Neural cell (in vitro differentiated cells): ENCODE results near the gene PPP2R2D. TPM values are rescaled to one million over a fixed set of nuclear protein-coding genes. Genes with fewer than 3 reads are reported as not detected.

Experiments used
- H2AFZ ChIP-seq: fragments of 200-600, 300-800 bp; sonication (generic), shearing (Covaris generic); 2 replicates; pipeline ENCODE4 v1.6.0; 2014; ENCODE audit warnings: low read depth, mild to moderate bottlenecking, antibody characterized with exemption, low read length, moderate library complexity
- H3F3A ChIP-seq: fragments of 200-600 bp; shearing (Covaris generic); 2 replicates; pipeline ENCODE4 v1.6.1; 2016; ENCODE audit warnings: mild to moderate bottlenecking, moderate library complexity, mixed read lengths, antibody characterized with exemption, low read length; ENCODE audit not compliant: insufficient read depth, poor library complexity, severe bottlenecking
- H3K27ac ChIP-seq: fragments of 200-600, 300-800 bp; sonication (generic), shearing (Covaris generic); 2 replicates; pipeline ENCODE4 v1.5.1; 2014; ENCODE audit warnings: mild to moderate bottlenecking, low read length, moderate library complexity
- H3K27me3 ChIP-seq: fragments of 300-800, 200-600 bp; sonication (generic), shearing (Covaris generic); 2 replicates; pipeline ENCODE4 v1.6.0; 2014; ENCODE audit warnings: mild to moderate bottlenecking, low read depth, low read length, moderate library complexity; ENCODE audit not compliant: insufficient read depth
- H3K36me3 ChIP-seq: fragments of 300-800, 200-600 bp; sonication (generic), shearing (Covaris generic); 2 replicates; pipeline ENCODE4 v1.5.1; 2014; ENCODE audit warnings: mild to moderate bottlenecking, antibody characterized with exemption, low read length, moderate library complexity; ENCODE audit not compliant: insufficient read depth
- H3K4me2 ChIP-seq: fragments of 300-800, 200-600 bp; sonication (generic), shearing (Covaris generic); 2 replicates; pipeline ENCODE4 v1.6.0; 2014; ENCODE audit warnings: mild to moderate bottlenecking, low read length
- H3K4me3 ChIP-seq: fragments of 300-800, 200-600 bp; sonication (generic), shearing (Covaris generic); 2 replicates; pipeline ENCODE4 v1.5.1; 2014; ENCODE audit warnings: mild to moderate bottlenecking, low read length, moderate library complexity
- H3K79me2 ChIP-seq: fragments of 200-600 bp; shearing (Covaris generic); replicated peaks from 2 replicates; pipeline ENCODE4 v1.6.0; 2014; ENCODE audit warnings: mild to moderate bottlenecking, low read length, moderate library complexity; ENCODE audit not compliant: insufficient read depth
- H3K9ac ChIP-seq: fragments of 300-800, 200-600 bp; sonication (generic), shearing (Covaris generic); 2 replicates; pipeline ENCODE4 v1.6.1; 2016; ENCODE audit warnings: mild to moderate bottlenecking, low read length, mixed read lengths
- H3K9me2 ChIP-seq: fragments of 200-600 bp; shearing (Covaris generic); 2 replicates; pipeline ENCODE4 v1.6.1; 2016; ENCODE audit warnings: mild to moderate bottlenecking, low read length, mixed read lengths; ENCODE audit not compliant: insufficient read depth
- H3K9me3 ChIP-seq: fragments of 200-600, 300-800 bp; sonication (generic), shearing (Covaris generic); 2 replicates; pipeline ENCODE4 v1.6.1; 2016; ENCODE audit warnings: mild to moderate bottlenecking, mixed run types, low read length, moderate library complexity, mixed read lengths
- H4K20me1 ChIP-seq: fragments of 200-600 bp; shearing (Covaris generic); 2 replicates; pipeline ENCODE4 v1.6.1; 2016; ENCODE audit warnings: mild to moderate bottlenecking, mixed run types; ENCODE audit not compliant: insufficient read depth
- EP300 ChIP-seq: fragments of 450-650 bp; conservative IDR thresholded peaks from 2 replicates; pipeline ENCODE4 v1.6.1; 2014; ENCODE audit warnings: antibody characterized with exemption, mild to moderate bottlenecking, moderate library complexity; ENCODE audit not compliant: poor library complexity, severe bottlenecking
- EZH2 ChIP-seq: fragments of 200-600, 300-800 bp; shearing (Covaris generic), sonication (generic); IDR thresholded peaks from 2 replicates; pipeline ENCODE4 v1.6.1; 2014; ENCODE audit warnings: antibody characterized with exemption, low read length, borderline replicate concordance, mild to moderate bottlenecking; ENCODE audit not compliant: insufficient read depth, poor library complexity, severe bottlenecking
- MXI1 ChIP-seq: fragments of 450-650 bp; conservative IDR thresholded peaks from 2 replicates; pipeline ENCODE4 v1.6.1; 2014; ENCODE audit warnings: antibody characterized with exemption, mild to moderate bottlenecking; ENCODE audit not compliant: poor library complexity, severe bottlenecking
- POLR2AphosphoS5 ChIP-seq: IDR thresholded peaks from 2 replicates; pipeline ENCODE4 v1.6.1; 2012
- RAD21 ChIP-seq: fragments of 450-650 bp; conservative IDR thresholded peaks from 2 replicates; pipeline ENCODE4 v1.6.1; 2014; ENCODE audit warnings: antibody characterized with exemption, mild to moderate bottlenecking, moderate library complexity
- SMC3 ChIP-seq: fragments of 450-650 bp; conservative IDR thresholded peaks from 2 replicates; pipeline ENCODE4 v1.6.1; 2014; ENCODE audit warnings: antibody characterized with exemption, mild to moderate bottlenecking, moderate library complexity; ENCODE audit not compliant: poor library complexity
- TAF1 ChIP-seq: IDR thresholded peaks from 2 replicates; pipeline ENCODE4 v1.6.1; 2012; ENCODE audit warnings: low read depth
- polyA plus RNA-seq: library from polyadenylated mRNA; depleted of rRNA; stranded (reverse); fragments of >200 nt; gene quantifications from 2 replicates; pipeline ENCODE4 v1.2.3, GENCODE V29; 2014
- TF ChIP-seq, protein P1 (sequence below): fragments of 450-650 bp; IDR thresholded peaks from 2 replicates; pipeline ENCODE4 v1.5.1; 2014; ENCODE audit warnings: antibody characterized with exemption, mild to moderate bottlenecking, moderate library complexity; ENCODE audit not compliant: poor library complexity, severe bottlenecking
- TF ChIP-seq, protein P2 (sequence below): IDR thresholded peaks from 2 replicates; pipeline ENCODE4 v1.6.1; 2012; ENCODE audit warnings: borderline replicate concordance

The PPP2R2D gene
- polyA plus RNA-seq, 1 donor from 2014 or later = 71.7 TPM

DNA sequence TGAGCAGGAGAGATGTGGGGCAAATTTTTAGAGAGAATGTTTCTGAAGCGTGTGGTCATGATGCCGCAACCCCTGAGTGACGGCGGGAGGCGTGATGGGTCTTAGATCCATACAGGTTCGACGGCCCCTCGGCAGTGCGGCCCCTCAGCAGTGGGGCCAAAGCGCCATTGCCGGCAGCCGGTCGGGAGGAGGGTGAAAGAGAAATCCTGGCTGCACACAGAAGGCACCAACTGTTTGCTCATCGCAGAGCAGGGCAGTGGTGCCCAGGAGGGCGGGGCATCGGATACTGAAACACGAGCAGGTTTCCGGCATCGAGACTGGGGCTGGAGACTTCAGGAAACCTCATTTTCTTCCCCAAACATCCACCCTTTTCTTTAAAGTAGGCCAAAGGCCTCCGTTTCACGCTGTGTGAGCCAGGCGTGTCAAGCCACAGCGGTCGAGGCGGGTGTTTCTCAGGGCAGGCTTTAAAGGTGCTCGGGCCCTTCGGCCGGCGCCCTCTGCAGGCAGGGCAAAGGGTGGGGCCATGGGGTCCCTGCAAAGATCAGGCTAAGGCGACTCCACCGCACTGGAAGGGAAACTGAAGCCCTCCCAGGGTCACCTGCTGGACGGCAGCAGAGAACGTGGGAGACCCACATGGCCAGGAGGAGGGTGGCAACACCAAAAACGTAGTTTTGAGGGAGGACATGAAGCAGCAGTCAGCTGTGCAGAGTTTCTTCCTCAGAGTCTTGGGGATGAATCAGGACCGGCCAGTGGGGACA is 42.0 kb upstream of the PPP2R2D start:
- H3K79me2 ChIP-seq = no peaks in the 10 kb centered on the region
- no peak overlapping the region for H2AFZ ChIP-seq
- TF ChIP-seq POLR2AphosphoS5 = no peak
- no peak for TF ChIP-seq EZH2
- TF ChIP-seq, protein P1, sequence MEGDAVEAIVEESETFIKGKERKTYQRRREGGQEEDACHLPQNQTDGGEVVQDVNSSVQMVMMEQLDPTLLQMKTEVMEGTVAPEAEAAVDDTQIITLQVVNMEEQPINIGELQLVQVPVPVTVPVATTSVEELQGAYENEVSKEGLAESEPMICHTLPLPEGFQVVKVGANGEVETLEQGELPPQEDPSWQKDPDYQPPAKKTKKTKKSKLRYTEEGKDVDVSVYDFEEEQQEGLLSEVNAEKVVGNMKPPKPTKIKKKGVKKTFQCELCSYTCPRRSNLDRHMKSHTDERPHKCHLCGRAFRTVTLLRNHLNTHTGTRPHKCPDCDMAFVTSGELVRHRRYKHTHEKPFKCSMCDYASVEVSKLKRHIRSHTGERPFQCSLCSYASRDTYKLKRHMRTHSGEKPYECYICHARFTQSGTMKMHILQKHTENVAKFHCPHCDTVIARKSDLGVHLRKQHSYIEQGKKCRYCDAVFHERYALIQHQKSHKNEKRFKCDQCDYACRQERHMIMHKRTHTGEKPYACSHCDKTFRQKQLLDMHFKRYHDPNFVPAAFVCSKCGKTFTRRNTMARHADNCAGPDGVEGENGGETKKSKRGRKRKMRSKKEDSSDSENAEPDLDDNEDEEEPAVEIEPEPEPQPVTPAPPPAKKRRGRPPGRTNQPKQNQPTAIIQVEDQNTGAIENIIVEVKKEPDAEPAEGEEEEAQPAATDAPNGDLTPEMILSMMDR = no peak
- TF ChIP-seq RAD21 = no peak
- TF ChIP-seq, protein P2, sequence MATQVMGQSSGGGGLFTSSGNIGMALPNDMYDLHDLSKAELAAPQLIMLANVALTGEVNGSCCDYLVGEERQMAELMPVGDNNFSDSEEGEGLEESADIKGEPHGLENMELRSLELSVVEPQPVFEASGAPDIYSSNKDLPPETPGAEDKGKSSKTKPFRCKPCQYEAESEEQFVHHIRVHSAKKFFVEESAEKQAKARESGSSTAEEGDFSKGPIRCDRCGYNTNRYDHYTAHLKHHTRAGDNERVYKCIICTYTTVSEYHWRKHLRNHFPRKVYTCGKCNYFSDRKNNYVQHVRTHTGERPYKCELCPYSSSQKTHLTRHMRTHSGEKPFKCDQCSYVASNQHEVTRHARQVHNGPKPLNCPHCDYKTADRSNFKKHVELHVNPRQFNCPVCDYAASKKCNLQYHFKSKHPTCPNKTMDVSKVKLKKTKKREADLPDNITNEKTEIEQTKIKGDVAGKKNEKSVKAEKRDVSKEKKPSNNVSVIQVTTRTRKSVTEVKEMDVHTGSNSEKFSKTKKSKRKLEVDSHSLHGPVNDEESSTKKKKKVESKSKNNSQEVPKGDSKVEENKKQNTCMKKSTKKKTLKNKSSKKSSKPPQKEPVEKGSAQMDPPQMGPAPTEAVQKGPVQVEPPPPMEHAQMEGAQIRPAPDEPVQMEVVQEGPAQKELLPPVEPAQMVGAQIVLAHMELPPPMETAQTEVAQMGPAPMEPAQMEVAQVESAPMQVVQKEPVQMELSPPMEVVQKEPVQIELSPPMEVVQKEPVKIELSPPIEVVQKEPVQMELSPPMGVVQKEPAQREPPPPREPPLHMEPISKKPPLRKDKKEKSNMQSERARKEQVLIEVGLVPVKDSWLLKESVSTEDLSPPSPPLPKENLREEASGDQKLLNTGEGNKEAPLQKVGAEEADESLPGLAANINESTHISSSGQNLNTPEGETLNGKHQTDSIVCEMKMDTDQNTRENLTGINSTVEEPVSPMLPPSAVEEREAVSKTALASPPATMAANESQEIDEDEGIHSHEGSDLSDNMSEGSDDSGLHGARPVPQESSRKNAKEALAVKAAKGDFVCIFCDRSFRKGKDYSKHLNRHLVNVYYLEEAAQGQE = no peak
- no peak for TF ChIP-seq TAF1

DNA sequence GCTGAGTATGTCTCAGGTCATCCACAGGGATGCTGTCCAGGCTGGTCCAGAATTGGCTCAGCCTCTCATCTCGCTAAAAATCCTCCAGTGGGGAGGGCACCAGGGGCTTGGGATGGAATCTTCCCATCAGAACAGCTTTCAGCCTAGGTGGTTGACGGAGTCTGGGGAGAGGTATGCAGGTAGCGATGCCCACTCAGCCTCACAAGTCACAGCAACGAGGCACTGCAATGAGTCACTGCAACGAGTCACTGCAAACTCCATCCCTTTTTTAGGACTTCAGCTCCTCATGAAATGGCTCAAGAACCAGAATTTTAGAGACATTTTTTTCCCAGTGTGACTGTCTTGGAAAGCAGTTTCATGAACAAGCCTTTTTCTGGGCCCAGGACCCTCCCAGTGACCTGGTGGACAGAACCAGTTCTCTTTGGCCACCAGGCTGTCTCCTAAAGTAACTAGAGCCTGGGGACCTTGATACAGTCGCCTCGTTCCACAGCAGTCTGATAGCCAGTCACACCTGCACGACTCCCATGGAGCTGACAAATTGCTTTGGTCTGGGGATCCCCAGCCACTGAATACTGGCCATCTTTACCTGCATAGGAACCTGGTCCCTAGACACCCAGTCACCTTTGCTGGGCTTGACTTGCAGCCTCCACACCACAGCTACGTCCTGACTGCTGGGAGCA is 41.3 kb upstream of the PPP2R2D start:
- H3K9me3 ChIP-seq = no peaks in the 10 kb centered on the region
- H3K36me3 ChIP-seq = no peaks in the 10 kb centered on the region
- H3K27ac ChIP-seq = no peak overlapping the region
- no peaks in the 10 kb centered on the region for H3K27me3 ChIP-seq
- H3K79me2 ChIP-seq = no peaks in the 10 kb centered on the region
- no peaks in the 10 kb centered on the region for H3F3A ChIP-seq
- no peak overlapping the region for H2AFZ ChIP-seq
- H3K9me2 ChIP-seq = no peaks in the 10 kb centered on the region
- no peak for TF ChIP-seq EP300
- TF ChIP-seq, protein P2 = no peak
- no peak for TF ChIP-seq MXI1
- TF ChIP-seq TAF1 = no peak
- TF ChIP-seq EZH2 = no peak
- TF ChIP-seq, protein P1 = no peak
- no peak for TF ChIP-seq SMC3
- TF ChIP-seq POLR2AphosphoS5 = no peak
- TF ChIP-seq RAD21 = no peak
- no peak overlapping the region for H3K4me3 ChIP-seq
- H3K4me2 ChIP-seq = no peak overlapping the region
- no peaks in the 10 kb centered on the region for H4K20me1 ChIP-seq
- H3K9ac ChIP-seq = no peak overlapping the region

More for the DNA sequence above, 42.0 kb upstream of the PPP2R2D start:
- Histone ChIP-seq H3K27ac (no peak overlapping the region), H3K9me2 (no peaks in the 10 kb centered on the region), H3K4me2 (no peak overlapping the region), H3F3A (no peaks in the 10 kb centered on the region), H3K36me3 (no peaks in the 10 kb centered on the region), H3K9me3 (no peaks in the 10 kb centered on the region), H4K20me1 (no peaks in the 10 kb centered on the region), H3K27me3 (no peaks in the 10 kb centered on the region), H3K4me3 (no peak overlapping the region), H3K9ac (no peak overlapping the region)
